Stimulated activated CD8-positive, alpha-beta memory T cell treated with anti-CD3 and anti-CD28 coated beads, Interleukin-15, amount 100 ng/mL, for 4 hours (primary cell): ENCODE results near the gene REV1.
"Not testable (repeated sequence)": the region's sequence is repeated elsewhere in the genome, so short reads cannot be mapped to it uniquely, and the experiment has no call there.

Source experiments
- DNase-seq, 2 donors: peaks; one replicate each; pipeline ENCODE4 v3.0.0-alpha.2; 2020; ENCODE audit warnings: low read depth in 2 of 2

The REV1 gene

DNA sequence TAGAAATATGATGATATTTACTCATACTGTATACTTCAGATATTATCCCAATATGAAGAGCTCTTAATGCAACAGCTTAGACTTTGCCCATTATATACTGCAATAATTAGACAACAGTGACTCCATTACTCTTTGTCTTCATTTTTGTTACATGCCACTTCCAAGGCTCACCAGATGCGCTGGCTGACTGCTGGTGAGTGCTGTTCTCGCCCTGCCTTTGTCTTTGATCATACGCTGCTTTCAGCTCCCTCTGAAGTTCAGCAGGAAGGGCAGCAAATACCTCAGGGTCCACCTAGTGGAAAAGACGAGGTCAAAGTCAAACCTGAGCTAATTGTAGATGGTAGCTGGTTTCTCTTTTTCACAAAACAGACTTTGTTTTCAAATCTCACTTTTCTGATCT lies 86.3 kb downstream of the REV1 start:
- DNase-seq: no peak

DNA sequence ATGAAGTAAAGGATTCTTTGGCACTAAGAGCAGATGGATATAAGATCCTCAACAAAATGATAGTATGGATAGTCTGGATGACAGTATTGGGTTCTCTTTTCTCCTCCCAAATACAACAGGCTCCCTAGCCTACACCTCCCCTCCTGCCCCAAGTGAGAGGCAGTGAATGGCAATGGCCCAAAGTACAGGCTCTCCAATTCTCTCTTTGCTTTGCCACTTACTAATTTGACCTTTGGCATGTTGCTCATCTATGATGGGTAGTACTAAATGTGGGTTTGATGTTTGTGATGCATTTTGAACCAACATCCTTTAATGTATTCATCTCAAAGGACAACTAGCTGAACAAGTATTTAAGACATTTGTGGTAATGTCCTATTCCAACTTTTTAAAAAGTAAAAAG lies 86.7 kb downstream of the REV1 start:
- DNase-seq: no peak

DNA sequence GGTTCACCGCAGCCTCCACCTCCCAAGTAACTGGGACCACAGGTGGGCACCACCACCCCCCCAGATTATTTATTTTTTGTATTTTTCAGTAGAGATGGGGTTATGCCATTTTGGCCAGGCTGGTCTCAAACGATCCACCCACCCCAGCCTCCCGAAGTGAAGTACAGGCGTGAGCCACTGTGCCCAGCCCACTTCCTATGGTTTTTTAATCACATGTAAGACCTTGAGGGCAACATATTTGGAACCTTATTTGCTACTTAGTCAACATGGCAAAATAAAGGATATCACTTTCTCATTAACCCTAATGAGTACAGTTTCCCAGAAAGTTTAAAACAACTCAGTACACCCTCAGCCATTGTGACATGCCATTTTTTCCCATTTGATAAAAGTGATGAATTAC lies 88.0 kb downstream of the REV1 start:
- DNase-seq: no peak

DNA sequence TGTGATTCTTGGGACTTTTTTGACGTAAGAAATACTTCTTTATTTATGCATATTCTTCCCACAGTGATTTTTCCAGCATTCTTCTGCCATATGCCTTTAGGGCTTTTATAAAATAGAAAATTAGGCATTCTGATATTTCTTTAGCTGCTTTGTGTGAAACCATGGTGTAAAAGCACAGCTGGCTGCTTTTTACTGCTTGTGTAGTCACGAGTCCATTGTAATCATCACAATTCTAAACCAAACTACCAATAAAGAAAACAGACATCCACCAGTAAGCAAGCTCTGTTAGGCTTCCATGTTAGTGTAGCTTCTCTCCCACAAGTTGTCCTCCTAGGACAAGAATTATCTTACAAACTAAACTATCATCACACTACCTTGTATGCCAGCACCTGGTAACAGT lies 90.0 kb downstream of the REV1 start:
- DNase-seq: no peak

DNA sequence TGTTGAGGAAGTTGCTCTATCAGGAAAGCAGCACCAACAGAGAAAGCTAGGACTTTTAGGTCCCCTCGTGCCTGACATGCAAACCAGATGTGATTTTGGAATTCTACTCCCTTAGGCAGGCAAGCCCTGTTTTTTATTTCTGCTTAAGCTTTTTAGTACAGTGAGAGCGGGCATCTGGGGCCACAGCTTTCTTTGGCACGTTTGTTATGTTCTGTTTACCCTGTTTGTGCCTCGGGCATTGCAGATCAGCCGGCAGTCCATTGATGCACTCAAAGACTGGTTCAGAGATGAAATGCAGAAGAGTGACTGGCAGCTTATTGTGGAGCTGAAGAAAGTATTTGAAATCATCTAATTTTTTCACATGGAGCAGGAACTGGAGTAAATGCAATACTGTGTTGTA lies 90.8 kb downstream of the REV1 start:
- no peak for DNase-seq

DNA sequence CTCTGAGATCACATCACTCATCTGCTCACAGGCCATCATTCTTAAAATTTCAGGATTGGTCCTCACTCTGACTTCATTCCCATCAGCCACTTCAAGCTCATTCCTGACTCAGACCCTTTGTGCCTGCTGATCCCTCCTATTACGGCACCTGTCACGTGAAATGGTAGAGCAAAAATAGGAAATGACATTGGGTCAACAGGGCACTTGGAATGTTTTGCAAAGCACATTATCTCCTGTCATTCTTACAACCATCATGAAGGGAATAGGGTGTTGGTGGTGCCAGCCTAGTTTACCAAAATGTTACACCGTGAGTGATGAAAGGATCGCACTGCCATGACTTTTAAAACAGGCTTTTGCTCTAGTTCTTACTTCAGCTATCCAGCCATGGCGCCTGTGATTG lies 91.5 kb downstream of the REV1 start:
- no peak for DNase-seq

DNA sequence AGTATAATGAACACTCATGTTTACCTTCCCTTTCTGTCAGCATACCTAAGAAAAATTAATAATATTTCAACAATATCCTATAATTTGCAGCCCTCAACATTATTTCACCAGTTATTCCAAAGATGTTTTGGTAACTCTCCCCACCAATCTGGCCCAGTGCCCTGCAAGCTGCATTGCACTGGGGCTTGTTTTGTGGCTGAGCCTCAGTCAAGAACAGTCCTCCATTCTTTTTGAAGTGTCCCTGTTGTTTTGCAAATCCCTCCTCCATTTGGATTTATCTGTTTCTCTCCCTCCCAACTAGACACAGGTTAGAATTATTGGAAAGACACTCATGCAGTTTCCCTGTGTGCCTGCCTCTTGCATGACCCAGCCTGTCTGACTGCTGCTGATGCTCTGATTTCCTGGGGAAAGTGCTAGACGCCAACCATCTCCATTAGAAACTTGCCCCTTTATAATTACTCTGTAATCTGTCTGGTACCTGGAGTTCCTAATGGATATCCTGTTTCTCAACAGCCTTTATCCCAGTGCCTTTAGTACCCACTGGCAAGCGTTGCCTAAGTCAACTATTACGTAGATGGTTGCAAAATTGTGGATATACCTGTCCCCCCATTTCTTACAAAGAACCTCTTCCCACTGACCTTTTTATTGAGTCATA lies 92.4 kb downstream of the REV1 start:
- no peak for DNase-seq

DNA sequence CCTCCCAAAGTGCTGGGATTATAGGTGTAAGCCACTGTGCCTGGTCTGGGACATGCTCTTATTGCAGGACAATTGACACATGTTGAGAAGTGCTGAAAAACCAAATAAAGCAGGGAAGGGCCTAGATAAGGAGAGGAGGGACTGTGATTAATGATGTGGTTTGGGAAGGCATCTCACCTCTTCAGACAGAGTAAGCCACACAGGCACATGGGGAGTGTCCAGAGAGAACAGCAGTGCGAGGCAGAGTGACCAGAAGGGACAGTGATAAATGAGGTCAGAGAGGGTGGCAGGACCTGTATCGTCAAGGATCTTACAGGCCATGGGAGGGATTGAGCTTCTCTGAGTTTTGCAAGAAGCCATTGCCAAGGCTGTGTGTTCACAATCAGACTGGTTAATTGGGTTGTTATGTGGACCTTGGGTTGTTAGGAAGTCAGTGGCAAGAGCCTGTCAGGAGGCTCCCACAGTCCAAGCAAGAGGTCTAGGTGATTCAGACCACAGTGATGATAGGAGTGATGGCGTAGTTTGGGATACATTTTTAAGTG lies 94.2 kb downstream of the REV1 start:
- DNase-seq: no peak

DNA sequence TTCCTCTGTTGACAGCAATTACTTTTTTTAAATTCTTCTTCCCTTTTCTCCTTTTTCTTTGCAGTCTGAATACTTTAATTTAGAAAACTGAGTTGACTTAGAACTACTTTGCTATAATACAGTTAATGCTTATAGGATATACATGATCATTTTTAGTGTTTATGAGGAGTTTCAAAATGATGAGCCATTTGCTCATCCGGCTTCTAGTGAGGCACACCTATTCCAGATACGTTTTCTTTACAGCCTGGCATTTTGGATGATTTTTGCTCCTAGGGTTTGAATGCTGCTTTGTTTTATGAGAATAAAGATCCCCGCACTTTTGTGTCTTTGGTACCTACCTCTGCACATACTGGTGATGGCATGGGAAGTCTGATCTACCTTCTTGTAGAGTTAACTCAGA lies 99.9 kb downstream of the REV1 start:
- DNase-seq: no peak

DNA sequence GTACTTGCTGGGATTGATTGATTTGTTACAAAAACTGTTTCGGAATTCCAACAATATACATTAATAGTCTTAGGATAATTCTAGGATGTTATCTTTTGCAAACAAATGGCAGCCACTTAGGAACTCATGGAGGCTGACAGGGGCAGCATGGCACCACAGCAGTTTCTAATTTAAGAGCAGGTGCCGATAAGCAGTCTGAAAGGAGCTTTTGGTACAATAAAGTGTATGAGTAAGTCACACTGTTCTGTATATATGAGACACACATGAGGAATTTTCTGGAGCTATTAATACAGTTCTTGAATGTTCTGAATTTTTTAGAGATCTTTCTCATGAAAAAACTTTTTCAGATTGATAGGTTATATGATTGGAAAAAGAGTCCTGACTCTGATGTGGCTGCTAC lies 100.4 kb downstream of the REV1 start:
- no peak for DNase-seq

DNA sequence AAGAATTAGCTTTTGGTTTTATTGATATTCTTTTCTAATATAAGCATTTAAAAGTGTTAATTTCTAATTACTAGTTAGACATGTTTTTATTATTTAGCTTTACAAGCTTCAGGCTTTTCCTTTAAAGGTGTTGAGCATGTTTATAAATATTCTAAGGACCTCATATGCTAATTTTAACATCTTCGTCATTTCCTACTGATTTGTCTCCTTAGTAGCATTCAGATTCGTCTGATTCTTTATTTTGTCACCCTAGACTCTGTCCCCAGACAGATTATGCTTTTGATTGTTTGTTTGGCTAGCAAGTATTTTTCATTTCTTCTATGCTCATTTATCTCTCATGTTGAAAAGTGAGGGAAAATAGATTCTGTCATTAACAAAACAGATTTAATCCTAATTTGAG lies 100.9 kb downstream of the REV1 start:
- DNase-seq: no peak

DNA sequence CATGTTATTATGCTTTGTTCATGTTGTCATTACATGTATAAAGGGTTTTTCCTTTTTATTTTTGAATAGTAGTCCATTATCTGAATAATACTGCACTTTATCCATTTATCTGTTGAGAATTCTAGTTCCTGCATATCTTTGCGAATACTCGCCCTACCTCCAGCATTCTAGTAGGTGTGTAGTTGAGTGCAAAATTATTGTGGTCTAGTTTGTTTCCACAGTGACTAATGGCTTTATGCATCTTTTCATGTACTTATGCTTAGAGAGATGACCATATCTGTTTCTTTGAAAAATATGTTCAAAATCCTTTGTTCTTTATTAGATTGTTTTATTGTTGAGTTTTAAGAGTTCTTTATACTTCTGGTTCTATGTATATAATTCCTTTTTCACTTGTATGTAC lies 103.8 kb downstream of the REV1 start:
- no peak for DNase-seq

DNA sequence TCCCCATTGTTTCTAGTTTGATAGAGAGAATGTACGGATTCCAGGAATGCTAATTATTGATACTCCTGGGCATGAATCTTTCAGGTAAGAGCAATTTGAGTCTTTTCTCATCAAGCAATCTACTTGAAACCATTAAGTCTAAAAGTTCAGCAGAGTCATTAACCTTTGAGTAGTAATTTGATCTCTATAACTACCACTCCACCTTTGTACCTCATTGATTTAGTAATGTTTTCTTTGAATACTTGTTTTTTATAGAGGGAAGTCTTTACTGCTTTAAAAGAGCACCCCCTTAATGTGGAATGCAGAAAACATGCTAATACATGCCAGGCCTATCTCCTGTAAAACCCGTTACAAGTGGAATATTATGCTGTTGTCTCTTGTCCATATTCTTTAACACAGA lies 107.7 kb downstream of the REV1 start:
- DNase-seq: no peak

DNA sequence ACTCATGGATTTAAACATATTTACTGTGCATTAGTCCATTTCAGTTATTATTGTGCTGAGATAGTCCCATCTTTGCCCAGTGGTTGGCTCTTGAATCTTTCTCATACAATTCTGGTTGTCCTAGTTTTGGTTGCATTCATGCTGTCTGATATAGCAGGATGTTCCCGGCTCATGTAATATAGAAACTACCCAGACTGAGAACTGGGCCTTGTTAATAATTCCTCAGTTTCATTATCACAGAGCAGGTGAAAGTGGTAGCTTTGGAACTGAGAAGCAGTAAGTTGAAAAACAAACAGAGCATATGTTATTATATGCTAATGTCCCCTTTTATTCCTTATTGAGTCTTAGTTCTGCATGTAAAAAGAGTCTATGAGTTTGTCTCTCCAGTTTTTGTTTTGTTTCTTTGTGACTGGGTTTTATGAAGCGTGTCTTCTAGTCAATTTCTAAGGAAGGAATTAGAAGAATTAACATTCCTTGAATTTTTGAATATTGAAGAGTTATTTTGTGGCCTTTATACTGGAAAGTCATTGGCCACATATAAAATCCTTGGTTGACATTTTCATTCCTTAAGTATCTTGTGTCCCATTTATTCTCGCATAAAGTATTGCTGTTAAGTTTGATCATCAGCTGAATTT lies 109.3 kb downstream of the REV1 start:
- DNase-seq: no peak

DNA sequence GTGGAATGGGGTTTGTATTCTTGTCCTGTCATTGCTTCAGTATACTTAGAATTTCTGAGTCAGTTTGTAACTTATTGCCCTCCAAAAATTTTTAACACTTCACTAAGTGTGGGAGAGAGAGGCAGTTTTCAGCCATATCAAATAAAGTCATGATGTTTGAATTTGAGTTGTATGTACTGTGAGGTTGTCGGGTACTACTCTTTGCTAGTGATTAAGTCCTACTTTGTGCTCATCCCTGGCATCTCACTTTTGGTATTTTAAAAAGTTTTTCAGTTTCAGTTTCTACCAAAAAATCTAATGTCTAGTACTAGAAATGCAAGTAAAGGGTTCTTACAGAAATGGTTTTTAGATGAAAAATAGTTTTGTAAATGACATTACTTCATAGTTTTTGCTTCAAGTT lies 111.9 kb downstream of the REV1 start:
- no peak for DNase-seq

DNA sequence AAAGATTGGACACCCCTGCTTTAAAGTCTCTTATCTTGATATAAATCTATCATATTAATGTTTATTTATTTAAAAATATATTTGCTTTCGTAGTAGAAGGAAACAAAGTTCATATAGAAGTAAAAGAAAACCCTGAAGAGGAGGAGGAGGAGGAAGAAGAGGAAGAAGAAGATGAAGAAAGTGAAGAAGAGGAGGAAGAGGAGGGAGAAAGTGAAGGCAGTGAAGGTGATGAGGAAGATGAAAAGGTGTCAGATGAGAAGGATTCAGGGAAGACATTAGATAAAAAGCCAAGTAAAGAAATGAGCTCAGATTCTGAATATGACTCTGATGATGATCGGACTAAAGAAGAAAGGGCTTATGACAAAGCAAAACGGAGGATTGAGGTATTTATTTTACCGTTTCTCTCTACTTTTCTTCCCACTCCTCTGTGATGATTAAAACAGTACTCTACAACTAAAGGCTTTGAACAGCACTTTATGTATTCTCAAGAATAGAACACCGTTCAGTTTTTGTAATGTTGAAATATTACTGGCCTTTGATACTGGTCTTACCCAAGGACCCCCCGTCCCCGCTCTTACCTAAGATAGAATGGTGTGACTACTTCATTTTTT lies 113.5 kb downstream of the REV1 start:
- no peak for DNase-seq

DNA sequence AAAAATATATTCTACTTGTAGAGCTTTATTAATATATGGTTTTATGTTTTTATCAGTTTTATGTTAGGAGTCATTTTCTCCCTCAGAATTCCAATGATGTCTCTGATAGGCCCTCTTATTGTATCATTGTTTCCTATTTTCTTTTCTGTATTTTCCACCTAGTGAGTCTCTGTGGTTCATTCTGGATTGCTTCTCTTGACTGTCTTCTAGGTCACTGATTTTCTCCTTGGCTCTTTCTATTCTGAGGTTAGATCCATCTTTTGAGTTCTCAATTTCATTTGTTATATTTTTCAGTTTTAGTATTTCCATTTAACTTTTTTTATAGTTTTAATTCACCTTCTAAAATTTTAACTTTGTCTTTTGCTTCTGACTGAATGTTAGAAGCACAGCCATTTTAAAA lies 115.1 kb downstream of the REV1 start:
- no peak for DNase-seq

DNA sequence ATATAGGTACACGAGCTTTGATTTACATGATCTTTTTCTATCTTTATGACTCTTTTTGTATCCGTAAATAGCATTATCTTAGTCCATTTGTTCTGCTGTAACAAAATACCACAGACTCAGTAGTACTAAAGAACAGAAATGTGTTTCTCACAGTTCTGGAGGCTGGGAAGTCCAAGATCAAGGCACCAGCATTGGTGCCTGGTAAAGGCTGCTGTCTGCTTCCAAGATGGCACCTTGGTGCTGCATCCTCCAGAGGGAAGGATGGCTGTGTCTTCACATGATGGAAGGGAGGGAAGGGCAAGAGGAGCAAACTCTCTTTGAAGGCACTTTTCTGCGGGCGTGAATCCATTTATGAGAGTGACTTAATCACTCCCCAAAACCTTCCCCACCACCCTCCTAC lies 116.7 kb downstream of the REV1 start:
- DNase-seq: no peak

DNA sequence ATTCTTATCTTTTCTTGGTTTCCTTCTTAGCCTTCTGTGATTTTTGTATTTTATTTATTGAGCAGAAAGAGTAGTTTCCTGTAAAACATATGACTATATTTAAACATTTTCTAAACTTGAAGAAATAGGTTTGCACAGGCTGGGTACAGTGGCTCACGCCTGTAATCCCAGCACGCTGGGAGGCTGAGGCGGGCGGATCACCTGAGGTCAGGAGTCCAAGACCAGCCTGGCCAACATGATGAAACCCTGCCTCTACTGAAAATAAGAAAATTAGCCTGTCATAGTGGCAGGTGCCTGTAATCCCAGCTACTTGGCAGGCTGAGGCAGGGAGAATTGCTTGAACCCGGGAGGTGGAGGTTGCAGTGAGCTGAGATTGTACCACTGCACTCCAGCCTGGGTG lies 121.0 kb downstream of the REV1 start:
- not testable (repeated sequence) for DNase-seq

DNA sequence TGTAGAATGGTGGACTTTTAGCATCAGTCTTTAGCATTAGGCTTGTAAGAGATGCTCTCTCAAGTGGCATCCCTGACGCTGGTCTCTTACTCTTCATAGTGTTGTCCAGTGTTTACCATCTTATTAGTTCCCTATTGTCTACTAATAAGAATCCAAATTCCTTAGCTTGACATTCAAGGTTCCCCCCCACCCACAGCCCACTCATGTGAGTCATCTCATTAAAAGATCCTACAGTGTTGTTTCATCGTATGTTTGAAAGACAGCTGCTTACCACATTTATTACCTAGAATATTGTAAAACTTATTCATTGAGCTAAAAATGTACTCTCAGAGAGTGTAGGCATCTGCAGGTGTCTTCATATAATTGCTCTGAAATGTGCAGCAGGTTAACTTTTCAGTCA lies 124.2 kb downstream of the REV1 start:
- no peak for DNase-seq

DNA sequence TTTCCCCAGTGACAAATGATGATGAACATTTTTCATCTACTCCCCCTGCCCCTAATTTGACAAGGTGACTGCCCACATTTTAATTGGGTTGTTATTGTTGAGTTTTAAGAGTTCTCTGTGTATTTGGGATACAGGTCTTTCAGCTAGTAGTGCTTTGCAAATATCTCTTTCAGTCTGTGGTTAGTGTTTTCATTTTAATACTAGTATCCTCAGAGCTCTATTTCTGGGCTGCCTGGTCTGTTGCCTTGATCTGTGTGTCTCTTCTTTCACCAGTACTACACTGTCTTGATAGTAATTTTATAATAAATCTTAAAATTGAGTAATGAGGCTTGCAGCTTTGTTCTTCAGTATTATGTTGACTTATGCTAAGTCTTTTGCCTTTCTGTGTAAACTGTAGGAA lies 133.0 kb downstream of the REV1 start:
- no peak for DNase-seq

DNA sequence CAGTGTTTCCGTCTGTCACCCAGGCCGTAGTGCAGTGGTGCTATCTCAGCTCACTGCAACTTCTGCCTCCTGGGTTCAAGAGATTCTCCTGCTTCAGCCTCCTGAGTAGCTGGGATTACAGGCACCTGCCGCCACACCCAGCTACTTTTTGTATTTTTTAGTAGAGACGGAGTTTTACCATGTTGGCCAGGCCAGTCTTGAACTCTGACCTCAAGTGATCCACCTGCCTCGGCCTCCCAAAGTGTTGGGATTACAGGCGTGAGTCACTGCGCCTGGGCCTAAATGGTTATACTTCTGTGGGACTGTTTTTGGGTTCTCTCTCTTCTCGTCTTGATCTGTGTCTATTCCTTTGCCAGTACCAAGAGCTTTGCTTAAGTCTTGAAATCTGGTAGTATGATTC lies 135.0 kb downstream of the REV1 start:
- not testable (repeated sequence) for DNase-seq

DNA sequence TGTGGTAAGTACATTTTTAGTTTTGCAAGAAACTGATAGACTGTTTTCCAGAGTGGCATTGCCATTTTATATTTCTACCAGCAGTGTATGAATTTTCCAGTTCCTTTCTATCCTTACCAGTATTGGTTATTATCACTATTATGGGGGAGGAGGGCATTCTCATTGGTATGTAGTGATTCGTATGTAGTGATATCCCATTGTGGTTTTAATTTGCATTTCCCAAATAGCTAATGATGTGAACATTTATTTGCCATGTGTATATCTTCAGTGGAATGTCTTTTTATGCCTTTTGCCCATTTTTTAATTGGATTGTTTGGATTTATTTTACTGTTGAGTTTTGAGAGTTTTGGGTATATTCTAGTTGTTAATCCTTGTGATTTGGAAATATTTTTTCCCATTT lies 135.7 kb downstream of the REV1 start:
- no peak for DNase-seq
